ENCODE data around the gene CFAP58.

DNA sequence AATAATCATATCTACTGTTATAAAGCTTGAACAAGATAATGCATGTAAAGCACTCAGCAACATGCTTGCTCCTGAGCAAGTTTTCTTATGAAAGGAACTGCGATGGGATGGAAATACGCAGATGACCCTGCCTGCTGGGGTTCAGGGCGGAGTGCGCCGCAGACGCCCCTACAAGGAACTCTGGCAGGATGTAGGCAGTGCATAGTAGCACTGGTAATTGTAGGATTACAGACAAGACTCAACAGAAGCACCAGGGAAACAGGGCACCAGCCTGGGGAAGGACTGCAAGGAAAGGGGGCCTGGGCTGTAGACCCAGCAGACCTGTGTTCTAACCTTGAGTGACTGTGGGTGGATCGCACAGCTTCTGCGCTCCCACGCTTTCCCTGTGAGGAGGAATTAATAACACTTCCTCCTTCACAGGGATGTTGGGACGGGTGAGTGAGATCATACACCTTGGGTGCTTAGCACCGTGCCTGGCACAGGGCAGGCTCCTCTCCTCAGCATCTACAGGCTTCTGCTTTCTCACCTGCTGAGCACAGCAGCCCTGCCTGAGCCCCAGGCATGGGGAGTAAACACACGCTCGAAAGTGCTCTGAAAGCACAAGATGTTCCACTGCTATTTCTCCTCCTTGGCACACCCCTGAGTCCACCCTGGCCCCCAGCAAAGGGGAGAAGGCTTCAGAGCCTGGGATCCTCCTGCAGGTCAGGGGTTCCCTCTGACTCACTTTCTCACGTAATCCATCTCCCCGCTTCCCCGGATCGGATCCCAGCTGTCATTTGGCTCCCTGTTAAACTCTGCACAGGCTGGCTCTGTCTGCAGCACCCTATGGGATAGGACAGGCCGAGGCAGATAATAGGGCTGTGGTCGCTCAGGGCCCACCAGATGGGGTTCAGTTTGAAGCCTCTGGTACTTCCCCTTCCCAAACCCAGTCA is 34.6 kb upstream of the CFAP58 start:
- TF ChIP-seq POLR2AphosphoS5 (IDR thresholded peaks at IDR 0.05; ENCODE audit: low read depth, low read length) (no peak), TAF1 (IDR thresholded peaks at IDR 0.05; ENCODE audit: borderline replicate concordance, low read depth, low read length) (no peak)

Measured in GM12892 (cell line).